CD8-positive, alpha-beta memory T cell (primary cell): Measurements from ENCODE around the gene RABGEF1. TPM values are rescaled to one million over a fixed set of nuclear protein-coding genes. Genes with fewer than 3 reads are reported as not detected.

Source experiments
- polyA plus RNA-seq: library from polyadenylated mRNA; unstranded; fragments of 300-500 nt; fragmentation: Illumina TruSeq; gene quantifications from one replicate; pipeline ENCODE4 v1.2.3, GENCODE V29; 2021
- total RNA-seq, 2 experiments: library from RNA; stranded (reverse); gene quantifications; one replicate each; pipeline ENCODE4 v1.2.3, GENCODE V29; 2021

The RABGEF1 gene
- total and polyA plus RNA-seq, 3 experiments from 2014 or later, result 24.4 to 26.3 (median 25.7) TPM

Other genes starting within 250 kb of the RABGEF1 start
- 10 to 100 TPM; 11.6 to 12.5 TPM for gene KCTD7, start 111.9 kb upstream of the RABGEF1 start, total RNA-seq
- gene KCTD7, start 111.9 kb upstream of the RABGEF1 start, polyA plus RNA-seq, result 17.1 TPM
- 10 to 100 TPM; 85.8 to 91.6 TPM for gene TMEM248, start 180.5 kb downstream of the RABGEF1 start, total RNA-seq
- 129 TPM for gene TMEM248, start 180.5 kb downstream of the RABGEF1 start, polyA plus RNA-seq